Activated naive CD4-positive, alpha-beta T cell treated with anti-CD3 and anti-CD28 coated beads for 36 hours (primary cell): ENCODE data around the gene ADIPOR1. TPM values are rescaled to one million over a fixed set of nuclear protein-coding genes. Genes with fewer than 3 reads are reported as not detected.
"Not testable (repeated sequence)": the region's sequence is repeated elsewhere in the genome, so short reads cannot be mapped to it uniquely, and the experiment has no call there.

Experiments
- CTCF ChIA-PET: fragments of 350-600 bp; sonication (Branson Sonifier 250); formaldehyde crosslinking; loops from one replicate; lab custom pipeline; 2021; ENCODE audit warnings: antibody characterized with exemption; lab: Charles Lee
- DNase-seq: peaks from one replicate; pipeline ENCODE4 v3.0.0-alpha.2; 2020
- H3K27ac Mint-ChIP-seq: one replicate; pipeline ENCODE4 v1.8.0; 2021; ENCODE audit warnings: mild to moderate bottlenecking, mixed read lengths
- H3K27me3 Mint-ChIP-seq: one replicate; pipeline ENCODE4 v1.8.0; 2021; ENCODE audit warnings: low read depth, mixed read lengths
- H3K36me3 Mint-ChIP-seq: one replicate; pipeline ENCODE4 v1.8.0; 2021; ENCODE audit warnings: low read depth, mixed read lengths
- H3K4me1 Mint-ChIP-seq: one replicate; pipeline ENCODE4 v1.8.0; 2021; ENCODE audit warnings: low read depth, mixed read lengths
- H3K4me3 Mint-ChIP-seq: one replicate; pipeline ENCODE4 v1.8.0; 2021; ENCODE audit warnings: mild to moderate bottlenecking, moderate library complexity, mixed read lengths
- H3K9me3 Mint-ChIP-seq: one replicate; pipeline ENCODE4 v1.8.0; 2021; ENCODE audit warnings: mixed read lengths
- intact Hi-C: fragments of 100-400 bp; cut with micrococcal nuclease; formaldehyde crosslinking; loops from one replicate; pipeline ENCODE4 v1.15.1; 2023
- total RNA-seq, 2 experiments: library from RNA; stranded (reverse); gene quantifications; one replicate each; pipeline ENCODE4 v1.2.3, GENCODE V29; 2021

Gene ADIPOR1
- total RNA-seq, 2 experiments from 2014 or later: 75.5 to 77.0 TPM

DNA sequence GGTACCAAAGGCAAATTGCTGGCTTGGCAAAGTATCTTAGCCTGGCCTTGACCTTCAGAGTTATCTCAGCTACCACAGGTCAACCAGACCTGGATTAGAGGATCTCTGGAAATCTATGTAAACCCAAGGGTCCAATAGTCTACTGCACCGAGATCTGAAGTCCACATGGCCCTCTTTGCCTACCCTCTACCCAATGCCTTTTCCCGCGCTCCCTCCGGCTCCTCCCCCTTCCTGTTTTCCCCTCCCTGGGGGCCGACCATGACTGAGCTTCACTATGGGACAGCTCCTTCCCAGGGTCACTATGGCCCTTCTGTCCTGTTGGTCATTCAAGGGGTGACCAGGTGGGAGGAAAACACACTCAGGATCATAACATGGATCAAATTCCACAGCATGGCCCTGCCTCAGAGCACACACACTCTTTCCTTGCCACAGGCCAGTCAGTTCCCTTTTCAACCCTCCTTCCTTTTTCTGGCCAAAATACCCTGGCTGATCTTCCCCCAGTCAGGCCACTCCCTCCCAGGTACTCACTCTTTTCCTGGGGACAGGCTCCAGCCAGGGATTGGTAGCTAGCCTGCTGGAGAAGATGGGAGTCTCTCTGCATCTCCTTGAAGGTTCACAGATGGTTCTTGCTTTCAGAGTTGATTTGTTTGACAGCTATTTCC, 29.9 kb upstream of the ADIPOR1 start:
- no peaks in the 10 kb centered on the region for H3K27me3 Mint-ChIP-seq

DNA sequence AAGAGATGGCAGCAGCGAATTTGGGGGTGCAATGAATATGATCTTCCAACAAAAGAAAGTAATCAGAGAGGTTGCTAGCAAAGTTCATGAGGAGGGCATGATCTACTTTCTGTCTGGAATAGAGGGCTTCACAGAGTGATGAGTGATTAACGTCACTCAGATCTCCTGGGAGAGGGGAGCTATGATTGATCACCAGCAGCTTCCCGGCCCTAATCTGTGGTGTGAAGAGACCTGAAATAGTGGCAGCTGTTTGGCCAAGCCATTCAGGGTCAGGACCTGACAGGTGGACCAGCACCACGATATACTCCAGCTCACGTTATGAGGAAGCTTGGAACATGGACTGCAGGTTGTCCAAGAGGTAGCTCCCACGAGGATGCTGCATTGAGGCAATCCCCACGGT, 29.1 kb upstream of the ADIPOR1 start:
- Mint-ChIP-seq H3K4me1 (no peaks in the 10 kb centered on the region), H3K36me3 (no peaks in the 10 kb centered on the region), H3K4me3 (no peak overlapping the region), H3K27ac (no peak overlapping the region), H3K9me3 (no peaks in the 10 kb centered on the region), H3K27me3 (no peaks in the 10 kb centered on the region)
- CTCF ChIA-PET: interaction anchor here (1.4 kb wide), 1 partner anchor 12 kb away, joined by 3 read pairs; no protein-coding TSS in a partner anchor
- intact Hi-C loops: no loop called here
- no peak for DNase-seq

More for the DNA sequence above, 29.9 kb upstream of the ADIPOR1 start:
- Mint-ChIP-seq H3K4me1 (no peaks in the 10 kb centered on the region), H3K36me3 (no peaks in the 10 kb centered on the region), H3K9me3 (no peaks in the 10 kb centered on the region), H3K4me3 (no peak overlapping the region), H3K27ac (no peak overlapping the region)
- no peak for DNase-seq
- CTCF ChIA-PET: interaction anchor here (0.8 to 1.4 kb wide), 3 partner anchors 12 to 20 kb away, joined by 3 read pairs; no protein-coding TSS in a partner anchor
- intact Hi-C loops: no loop called here

DNA sequence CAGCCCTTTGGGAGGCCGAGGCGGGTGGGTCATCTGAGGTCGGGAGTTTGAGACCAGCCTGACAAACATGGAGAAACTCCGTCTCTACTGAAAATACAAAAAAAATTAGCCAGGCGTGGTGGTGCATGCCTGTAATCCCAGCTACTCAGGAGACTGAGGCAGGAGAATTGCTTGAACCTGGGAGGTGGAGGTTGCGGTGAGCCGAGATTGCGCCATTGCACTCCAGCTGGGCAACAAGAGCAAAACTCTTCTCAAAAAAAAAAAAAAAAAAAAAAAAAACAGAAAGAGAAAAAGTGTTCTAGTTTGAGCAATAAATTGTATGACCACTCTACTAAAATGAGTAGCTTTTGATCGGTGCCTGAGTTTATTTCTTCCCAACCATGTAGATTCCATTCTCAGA, 28.0 kb upstream of the ADIPOR1 start:
- H3K9me3 Mint-ChIP-seq, H3K4me3 Mint-ChIP-seq, H3K4me1 Mint-ChIP-seq, H3K27ac Mint-ChIP-seq, intact Hi-C loops, DNase-seq, CTCF ChIA-PET, H3K27me3 Mint-ChIP-seq, H3K36me3 Mint-ChIP-seq: not testable (repeated sequence)

DNA sequence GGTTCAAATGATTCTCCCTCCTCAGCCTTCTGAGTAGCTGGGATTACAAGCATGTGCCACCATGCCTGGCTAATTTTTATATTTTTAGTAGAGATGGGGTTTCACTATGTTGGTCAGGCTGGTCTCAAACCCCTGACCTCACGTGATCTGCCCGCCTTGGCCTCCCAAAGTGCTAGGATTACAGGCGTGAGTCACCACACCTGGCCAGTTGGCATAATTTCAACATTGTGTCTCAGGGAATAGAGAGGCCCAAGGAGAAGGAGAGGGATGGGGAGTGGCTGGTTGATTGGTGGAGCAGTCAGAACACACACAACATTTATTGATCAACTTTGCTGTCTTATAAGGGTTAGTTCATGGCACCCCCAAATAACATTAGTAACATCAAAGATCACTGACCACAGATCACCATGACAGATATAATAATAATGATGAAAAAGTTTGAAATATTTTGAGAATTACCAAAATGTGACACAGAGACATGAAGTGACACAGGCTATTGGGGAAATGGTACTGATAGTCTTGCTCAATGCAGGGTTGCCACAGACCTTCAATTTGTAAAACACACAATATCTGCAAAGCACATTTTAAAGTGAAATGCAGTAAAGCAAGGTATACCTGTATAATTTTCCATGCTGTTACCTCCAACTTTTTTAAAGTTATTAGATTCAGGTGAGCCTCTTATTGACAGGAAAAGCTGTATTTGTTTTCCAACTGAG, 24.8 kb upstream of the ADIPOR1 start:
- no peaks in the 10 kb centered on the region for H3K4me1 Mint-ChIP-seq
- intact Hi-C loops: no loop called here

DNA sequence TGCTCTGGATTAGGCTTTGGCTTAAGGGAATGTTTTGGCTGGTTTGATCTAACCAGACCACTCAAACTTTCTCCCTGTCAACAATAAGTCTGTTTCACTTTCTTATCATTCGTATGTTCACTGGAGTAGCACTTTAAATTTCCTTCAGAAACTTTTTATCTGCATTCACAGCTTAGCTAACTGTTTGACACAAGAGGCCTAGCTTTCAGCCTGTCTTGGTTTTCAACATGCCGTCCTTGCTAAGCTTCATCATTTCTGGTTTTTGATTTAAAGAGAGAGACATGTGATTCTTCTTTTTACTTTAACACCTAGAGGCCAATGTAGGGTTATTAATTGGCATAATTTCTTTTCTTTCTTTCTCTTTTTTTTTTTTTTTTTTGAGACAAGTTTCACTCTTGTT, 23.8 kb upstream of the ADIPOR1 start:
- CTCF ChIA-PET: interaction anchor here (1.0 to 1.6 kb wide), 3 partner anchors 13 to 18 kb away, joined by 3 read pairs; no protein-coding TSS in a partner anchor
- no peak overlapping the region for H3K4me3 Mint-ChIP-seq
- peaks cover 5% of the 10 kb centered on the region for H3K27me3 Mint-ChIP-seq
- no peaks in the 10 kb centered on the region for H3K4me1 Mint-ChIP-seq
- intact Hi-C loops: no loop called here
- no peaks in the 10 kb centered on the region for H3K9me3 Mint-ChIP-seq
- no peaks in the 10 kb centered on the region for H3K36me3 Mint-ChIP-seq
- DNase-seq: no peak
- no peak overlapping the region for H3K27ac Mint-ChIP-seq

More for the DNA sequence above, 24.8 kb upstream of the ADIPOR1 start:
- Mint-ChIP-seq H3K27me3 (no peaks in the 10 kb centered on the region), H3K9me3 (no peaks in the 10 kb centered on the region), H3K4me3 (no peak overlapping the region), H3K36me3 (no peaks in the 10 kb centered on the region), H3K27ac (no peak overlapping the region)
- CTCF ChIA-PET: no interaction called here
- no peak for DNase-seq

DNA sequence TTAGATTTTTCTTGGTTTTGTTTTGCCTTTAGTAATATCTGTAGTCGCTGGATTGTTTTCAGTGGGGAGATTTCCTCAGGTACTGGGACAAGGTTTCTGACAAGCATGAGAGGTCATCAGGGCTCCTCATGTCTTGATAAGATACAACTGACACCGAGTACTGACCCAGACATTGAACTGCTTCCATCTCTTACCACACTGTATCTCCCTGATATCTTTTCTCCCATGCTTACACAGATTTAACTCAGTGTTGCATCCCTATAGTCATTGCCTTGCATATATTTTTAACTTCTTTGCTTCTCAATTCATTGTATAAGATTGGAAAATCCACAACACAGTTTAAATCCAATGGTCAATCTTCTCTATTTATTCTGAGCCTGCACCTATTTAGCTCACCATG, 21.3 kb upstream of the ADIPOR1 start:
- CTCF ChIA-PET: interaction anchor here (0.6 to 1.2 kb wide), 3 partner anchors 9 to 20 kb away, joined by 3 to 4 read pairs (median 4); no protein-coding TSS in a partner anchor
- no peak for DNase-seq
- H3K4me3 Mint-ChIP-seq: no peak overlapping the region
- no peaks in the 10 kb centered on the region for H3K9me3 Mint-ChIP-seq
- H3K4me1 Mint-ChIP-seq: no peaks in the 10 kb centered on the region
- peaks cover 5% of the 10 kb centered on the region for H3K27me3 Mint-ChIP-seq
- no peak overlapping the region for H3K27ac Mint-ChIP-seq
- intact Hi-C loops: no loop called here
- no peaks in the 10 kb centered on the region for H3K36me3 Mint-ChIP-seq

DNA sequence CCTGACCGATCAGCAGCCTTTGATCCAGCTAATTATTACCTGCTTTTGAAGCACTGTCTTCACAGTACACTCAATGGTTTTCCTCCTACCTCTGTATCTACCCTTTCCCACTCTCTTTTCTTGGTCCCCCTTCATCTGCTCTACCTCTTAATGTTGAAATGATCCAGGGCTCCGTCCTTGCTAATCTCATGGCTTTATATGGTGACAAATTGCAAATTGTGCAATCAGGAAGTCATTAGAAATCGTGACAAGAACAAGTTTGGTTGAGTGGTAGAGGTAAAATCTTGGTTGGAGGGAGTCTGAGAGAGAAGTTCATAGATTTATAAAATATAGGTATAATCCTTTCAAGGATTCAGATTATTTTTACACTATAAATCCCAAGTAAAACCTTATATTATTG, 18.5 kb upstream of the ADIPOR1 start:
- no peak for DNase-seq
- Mint-ChIP-seq H3K9me3 (no peaks in the 10 kb centered on the region), H3K4me1 (no peaks in the 10 kb centered on the region), H3K27me3 (peaks cover 5% of the 10 kb centered on the region), H3K4me3 (no peak overlapping the region), H3K27ac (no peak overlapping the region), H3K36me3 (no peaks in the 10 kb centered on the region)
- CTCF ChIA-PET: interaction anchor here (0.6 to 1.6 kb wide), 2 partner anchors 8 to 24 kb away, joined by 3 to 7 read pairs; no protein-coding TSS in a partner anchor
- intact Hi-C loops: no loop called here

DNA sequence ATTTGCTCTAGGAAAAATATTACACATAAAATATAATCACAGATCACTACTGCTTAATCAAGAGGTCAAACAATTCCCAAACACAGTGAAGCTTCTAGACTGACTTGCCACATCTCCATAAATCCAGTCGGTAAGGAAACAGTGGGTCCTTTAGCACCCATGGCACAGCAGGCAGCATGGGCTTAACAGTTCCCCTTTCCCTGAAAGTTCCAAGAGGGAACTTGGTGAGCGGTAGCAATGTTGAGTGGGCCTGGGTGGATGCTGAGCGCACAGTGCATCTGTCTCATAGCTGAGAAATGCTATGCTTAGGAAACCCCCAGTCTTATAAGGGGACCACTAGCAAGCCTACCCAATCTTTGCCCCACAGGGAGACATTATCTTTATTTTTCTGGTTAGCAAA, 16.7 kb upstream of the ADIPOR1 start:
- Mint-ChIP-seq H3K9me3 (no peaks in the 10 kb centered on the region), H3K4me1 (no peaks in the 10 kb centered on the region), H3K36me3 (no peaks in the 10 kb centered on the region), H3K4me3 (no peak overlapping the region), H3K27me3 (peaks cover 5% of the 10 kb centered on the region), H3K27ac (no peak overlapping the region)
- CTCF ChIA-PET: no interaction called here
- intact Hi-C loops: no loop called here
- no peak for DNase-seq

DNA sequence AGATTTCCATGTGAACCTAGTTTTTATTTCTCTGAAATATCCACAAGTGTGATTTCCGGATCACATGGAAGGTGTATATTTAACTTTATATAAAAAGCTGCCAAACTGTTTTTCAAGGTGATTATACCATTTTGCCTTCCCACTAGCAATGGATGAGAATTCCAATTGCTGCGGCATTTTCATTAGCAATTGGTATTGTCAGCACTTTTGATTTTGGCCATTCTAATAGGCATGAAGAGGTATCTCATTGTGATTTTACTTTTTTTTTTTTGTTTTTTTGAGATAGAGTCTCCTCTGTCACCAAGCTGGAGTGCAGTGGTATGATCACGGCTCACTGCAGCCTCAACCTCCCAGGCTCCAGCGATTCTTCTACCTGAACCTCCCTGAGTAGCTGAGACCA, 13.9 kb upstream of the ADIPOR1 start:
- CTCF ChIA-PET: no interaction called here
- Mint-ChIP-seq H3K4me3 (no peak overlapping the region), H3K27ac (no peak overlapping the region), H3K9me3 (no peaks in the 10 kb centered on the region), H3K4me1 (peaks cover 14% of the 10 kb centered on the region), H3K36me3 (no peaks in the 10 kb centered on the region), H3K27me3 (no peaks in the 10 kb centered on the region)
- intact Hi-C loops: no loop called here
- DNase-seq: no peak

DNA sequence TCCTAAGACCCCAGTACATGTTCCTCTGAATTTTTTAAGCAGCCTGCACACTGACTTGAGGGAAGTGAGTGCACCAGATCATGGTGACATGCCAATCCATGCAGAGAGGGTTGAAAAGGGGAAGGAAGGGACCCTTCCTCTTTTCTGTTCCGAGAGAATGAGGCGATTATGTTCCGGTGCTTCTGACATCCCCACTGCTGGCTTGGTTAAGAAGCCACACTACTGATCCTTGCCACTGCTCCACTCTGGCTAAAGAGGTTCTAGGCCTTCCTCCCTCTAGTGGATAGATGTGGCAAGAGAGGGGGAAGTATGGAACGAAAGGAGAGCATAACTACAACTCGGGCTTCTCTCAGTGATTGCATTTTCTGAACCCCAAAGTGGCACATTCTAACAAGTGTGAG, 10.8 kb upstream of the ADIPOR1 start:
- peaks cover 28% of the 10 kb centered on the region for H3K4me1 Mint-ChIP-seq
- no peak overlapping the region for H3K4me3 Mint-ChIP-seq
- H3K27ac Mint-ChIP-seq: no peak overlapping the region
- peaks cover 1% of the 10 kb centered on the region for H3K36me3 Mint-ChIP-seq
- DNase-seq: peak; percentile 56
- H3K27me3 Mint-ChIP-seq: no peaks in the 10 kb centered on the region
- intact Hi-C loops: loop anchor here (1.0 to 10.0 kb wide), 4 partner anchors 30 to 624 kb away; partner anchors contain the start of genes PCAT6, PPP1R12B and UBE2T
- H3K9me3 Mint-ChIP-seq: no peaks in the 10 kb centered on the region
- CTCF ChIA-PET: interaction anchor here (0.9 to 1.8 kb wide), 8 partner anchors 7 to 71 kb away, joined by 3 to 11 read pairs (median 4); partner anchors contain the start of gene KLHL12

DNA sequence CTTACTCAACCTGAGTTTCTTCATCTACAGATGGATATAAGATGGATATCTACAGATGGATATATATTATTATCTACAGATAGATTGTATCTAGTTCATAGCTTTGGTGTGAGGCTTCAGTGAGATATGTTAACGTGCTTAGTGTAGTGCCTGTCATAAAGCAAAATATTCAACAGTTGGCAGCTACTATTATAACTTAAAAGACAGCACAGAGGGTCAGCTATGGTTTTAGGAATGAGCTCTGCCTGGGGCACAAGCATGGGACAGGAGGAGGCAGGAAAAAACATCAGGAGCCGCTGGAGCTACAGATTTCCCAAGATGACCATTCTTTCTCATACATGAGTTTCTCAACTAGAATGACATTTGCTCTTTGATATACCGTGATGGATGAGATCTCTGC, 10.2 kb upstream of the ADIPOR1 start:
- CTCF ChIA-PET: interaction anchor here (0.6 to 1.8 kb wide), 13 partner anchors 8 to 218 kb away, joined by 3 to 11 read pairs (median 3); partner anchors contain the start of gene KLHL12
- Mint-ChIP-seq H3K36me3 (peaks cover 3% of the 10 kb centered on the region), H3K9me3 (no peaks in the 10 kb centered on the region), H3K27me3 (no peaks in the 10 kb centered on the region), H3K4me1 (peaks cover 28% of the 10 kb centered on the region), H3K4me3 (peak overlapping the region; percentile 85), H3K27ac (no peak overlapping the region)
- no peak for DNase-seq
- intact Hi-C loops: loop anchor here (2.0 to 10.0 kb wide), 3 partner anchors 30 to 624 kb away; partner anchors contain the start of genes PCAT6, PPP1R12B and UBE2T

DNA sequence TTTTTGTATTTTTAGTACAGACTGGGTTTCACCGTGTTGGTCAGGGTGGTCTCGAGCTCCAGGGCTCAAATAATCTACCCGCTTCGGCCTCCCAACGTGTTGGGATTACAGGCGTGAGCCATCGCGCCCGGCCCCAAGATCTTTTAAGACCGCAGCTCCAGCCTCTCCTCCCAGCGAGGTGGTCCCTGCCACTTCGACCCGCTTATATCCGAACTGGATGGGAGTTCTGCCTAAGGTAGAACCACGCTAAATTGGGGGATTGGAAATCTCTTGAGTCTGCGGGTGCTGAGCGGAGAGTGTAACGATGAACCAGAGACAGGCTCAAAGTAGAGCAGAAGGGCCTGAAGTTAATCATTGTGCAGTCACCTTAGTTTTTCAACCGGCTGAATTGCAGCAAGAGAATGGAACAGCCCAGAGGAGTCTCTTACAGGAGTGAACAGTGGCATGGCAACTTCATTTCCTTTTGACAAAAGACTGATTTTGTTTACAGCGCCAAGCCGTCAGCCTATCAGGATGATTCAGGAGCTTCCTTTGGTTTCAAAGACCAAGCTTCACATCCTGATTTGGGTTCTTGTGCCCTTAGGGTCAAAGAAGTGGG, 9.7 kb upstream of the ADIPOR1 start:
- Mint-ChIP-seq H3K4me1 (peaks cover 28% of the 10 kb centered on the region), H3K9me3 (no peaks in the 10 kb centered on the region), H3K4me3 (peak overlapping the region; percentile 85), H3K27ac (peak overlapping the region; percentile 85), H3K27me3 (no peaks in the 10 kb centered on the region), H3K36me3 (peaks cover 3% of the 10 kb centered on the region)
- CTCF ChIA-PET: interaction anchor here (0.6 to 1.8 kb wide), 13 partner anchors 8 to 217 kb away, joined by 3 to 11 read pairs (median 3); partner anchors contain the start of gene KLHL12
- peak; percentile 51 for DNase-seq
- intact Hi-C loops: loop anchor here (1.0 to 10.0 kb wide), 6 partner anchors 9 to 623 kb away; partner anchors contain the start of genes ADIPOR1, PCAT6, PPP1R12B and RABIF
